HG03571 (cell line): ENCODE results near the gene GRM7.

Experiments used
- ATAC-seq: cut with Tn5 transposase; IDR thresholded peaks from one replicate; pipeline ENCODE4 v1.9.1; 2021; ENCODE audit not compliant: unreplicated experiment

GRM7 gene

DNA sequence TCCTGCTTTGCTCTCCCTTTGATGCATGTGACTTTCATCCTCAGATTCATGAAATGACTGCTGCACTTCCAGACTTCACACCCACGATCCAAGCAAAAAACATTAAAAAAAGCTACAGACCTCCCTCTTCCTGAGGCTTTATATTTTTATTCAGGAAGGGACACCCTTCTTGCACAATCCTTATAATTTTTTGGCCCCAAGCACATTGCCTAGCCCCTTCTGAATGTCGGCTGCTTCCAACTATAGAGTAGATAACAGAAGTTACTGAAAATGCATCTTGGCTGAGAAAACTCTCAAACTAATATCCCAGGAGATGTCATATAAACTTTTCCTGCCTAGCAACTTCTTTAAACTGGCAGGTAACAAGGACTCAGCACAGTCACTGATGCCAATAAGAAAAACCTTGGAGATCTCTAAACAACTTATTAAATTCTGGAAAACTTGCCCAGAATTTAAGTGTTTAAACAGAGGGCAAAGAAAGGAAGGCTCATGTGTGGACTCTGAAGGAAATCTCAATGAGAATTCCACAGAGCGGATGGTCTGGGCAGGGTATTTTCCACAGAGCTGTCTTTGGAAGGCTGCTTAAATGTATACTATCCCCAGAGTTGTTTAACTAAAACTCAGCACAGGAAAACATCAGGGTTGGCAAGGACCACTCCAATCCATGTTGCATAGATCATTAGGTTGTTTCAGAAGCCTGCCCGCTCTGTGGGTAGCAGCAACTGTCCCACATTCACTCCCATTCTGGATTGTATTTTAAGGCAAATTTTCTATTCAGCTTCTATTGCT, 893.9 kb downstream of the GRM7 start:
- no peak for ATAC-seq

DNA sequence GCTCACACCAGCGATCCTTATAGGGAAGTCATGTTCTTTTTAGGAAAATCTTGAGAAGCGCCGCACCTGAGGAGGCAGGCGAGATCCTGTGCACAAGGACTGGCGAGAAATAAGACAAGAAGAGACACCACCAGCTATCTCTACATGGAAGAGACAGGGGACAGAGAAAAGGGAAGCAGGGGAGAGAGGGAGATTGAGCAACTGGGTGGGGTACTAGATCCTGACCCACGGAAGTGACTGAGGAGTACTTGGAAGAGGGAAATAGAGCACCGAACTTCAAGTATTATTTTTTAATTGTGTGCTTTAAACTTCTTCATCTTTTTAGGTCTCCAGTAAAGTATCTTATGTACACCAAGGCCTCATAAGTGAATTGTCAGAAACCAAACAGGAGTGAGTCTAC, 898.7 kb downstream of the GRM7 start:
- ATAC-seq = no peak

- ATAC-seq = no peak
Measured at GRCh38 chr3:7760718-7761117, 899.8 kb downstream of the GRM7 start.

- no peak for ATAC-seq
Measured at GRCh38 chr3:7764115-7764514, 903.2 kb downstream of the GRM7 start.

DNA sequence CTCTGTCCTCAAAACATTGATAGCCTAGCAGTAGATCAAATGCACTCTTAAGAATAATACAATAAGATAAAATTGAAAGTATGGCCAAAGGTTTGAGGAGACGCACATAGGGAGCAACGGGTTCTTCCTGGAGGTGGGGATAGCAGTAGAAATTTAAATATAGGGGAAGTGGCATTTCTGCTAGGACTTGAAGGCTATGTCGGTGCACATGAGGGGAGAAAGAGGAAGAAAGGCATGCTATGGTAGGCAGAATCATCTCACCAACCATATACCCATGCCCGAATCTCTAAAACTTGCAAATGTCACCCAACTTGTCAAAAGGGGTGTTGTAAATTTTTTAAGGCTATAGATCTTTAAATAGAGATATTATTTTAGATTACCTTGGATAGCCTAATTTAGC, 905.6 kb downstream of the GRM7 start:
- ATAC-seq = no peak

DNA sequence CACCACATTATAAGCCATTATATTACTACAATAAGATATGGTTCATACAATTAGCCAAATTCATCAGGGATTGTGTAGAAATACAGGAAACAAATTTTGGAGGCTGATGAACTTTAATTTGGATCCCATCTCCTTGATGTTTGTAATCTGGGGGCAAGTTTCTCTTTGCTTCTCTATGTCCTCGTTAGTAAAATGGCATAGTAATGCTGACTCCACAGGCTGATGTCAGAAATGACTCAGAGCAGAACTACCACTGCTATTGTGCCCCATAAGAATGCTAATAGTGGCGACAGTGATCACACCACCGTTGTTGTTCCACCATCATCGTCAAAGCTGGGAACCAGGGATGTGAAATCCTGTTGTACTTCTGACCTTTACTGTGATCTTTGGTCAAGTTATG, 918.4 kb downstream of the GRM7 start:
- ATAC-seq = no peak

DNA sequence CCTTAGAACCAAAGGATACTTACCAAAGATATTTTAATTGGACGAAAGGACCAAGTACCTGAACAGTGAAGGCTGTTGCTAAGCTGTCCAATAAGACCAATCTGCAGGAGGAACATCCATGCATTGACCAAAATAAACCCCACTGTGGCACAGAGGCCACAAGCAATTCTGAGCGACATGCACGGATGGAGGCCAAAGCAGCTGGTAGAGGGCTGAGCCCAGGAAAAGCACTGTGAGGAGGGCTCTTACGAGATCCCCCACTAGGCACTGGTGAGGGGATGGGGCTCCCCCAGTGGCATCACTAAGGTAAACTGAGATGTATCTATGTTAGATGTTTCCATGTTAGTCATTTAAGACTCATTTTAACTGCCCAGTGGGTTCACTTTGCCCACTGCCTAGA, 920.5 kb downstream of the GRM7 start:
- ATAC-seq = no peak

DNA sequence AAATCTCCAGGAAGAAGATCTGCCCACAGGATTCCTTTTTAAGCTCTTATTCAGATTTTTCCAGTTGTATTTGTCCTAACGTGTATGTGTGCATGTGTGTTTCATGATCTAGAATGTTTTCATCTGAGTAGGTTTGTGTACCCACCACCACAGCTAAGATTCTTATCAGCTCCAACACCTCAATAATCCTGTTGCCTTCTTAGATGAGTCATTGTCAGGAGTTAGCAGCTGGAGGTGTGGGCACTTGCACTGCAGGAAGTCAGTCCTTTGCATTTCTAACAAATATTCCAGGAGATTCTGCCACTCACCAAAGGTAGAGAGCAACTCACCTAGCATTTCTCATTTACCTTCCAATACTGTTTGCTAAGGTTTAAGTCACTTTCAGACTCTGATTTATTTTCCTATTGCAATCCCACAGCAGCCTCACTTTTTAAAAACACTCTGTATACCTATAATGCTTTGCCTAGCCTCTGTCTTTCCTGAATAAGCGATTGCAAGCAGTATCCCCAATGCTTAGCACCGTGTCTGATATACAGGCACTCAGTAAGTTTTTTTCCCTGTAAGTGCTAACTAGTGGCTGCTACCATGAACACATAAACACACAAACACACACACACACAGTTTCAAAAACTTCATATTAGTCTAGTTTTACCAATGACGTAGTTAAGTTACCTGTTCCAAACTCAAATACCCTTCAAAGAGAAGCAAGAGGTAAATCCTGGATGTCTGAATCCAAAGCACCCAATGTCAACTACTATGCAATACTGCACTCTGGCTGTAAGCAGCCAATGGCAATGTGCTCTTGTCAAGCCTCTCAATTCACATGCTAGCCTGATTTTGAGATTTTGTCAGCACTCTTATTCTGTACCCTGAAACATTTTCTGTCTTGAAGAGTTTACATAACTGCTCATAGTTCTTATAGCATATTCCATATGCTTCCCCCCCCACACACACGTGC, 927.2 kb downstream of the GRM7 start:
- ATAC-seq = no peak

DNA sequence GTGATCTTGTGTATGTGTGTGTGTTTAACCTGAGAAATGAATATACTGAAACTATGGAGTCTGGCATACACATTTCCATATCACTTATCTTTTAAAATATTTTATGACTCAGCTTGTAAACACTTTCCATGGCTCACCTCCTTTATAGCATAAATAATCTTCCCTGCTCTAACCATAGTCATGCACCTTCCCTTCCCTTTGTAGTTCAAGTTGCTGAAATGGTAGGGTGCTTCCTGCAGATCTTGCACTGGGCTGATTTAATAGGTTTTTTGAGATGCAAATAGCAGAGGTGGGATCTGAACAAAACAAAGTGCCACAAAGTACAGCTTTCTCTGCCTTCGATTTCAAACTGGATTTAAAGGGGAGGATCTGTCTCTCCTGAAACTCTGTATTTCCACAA, 928.0 kb downstream of the GRM7 start:
- no peak for ATAC-seq

DNA sequence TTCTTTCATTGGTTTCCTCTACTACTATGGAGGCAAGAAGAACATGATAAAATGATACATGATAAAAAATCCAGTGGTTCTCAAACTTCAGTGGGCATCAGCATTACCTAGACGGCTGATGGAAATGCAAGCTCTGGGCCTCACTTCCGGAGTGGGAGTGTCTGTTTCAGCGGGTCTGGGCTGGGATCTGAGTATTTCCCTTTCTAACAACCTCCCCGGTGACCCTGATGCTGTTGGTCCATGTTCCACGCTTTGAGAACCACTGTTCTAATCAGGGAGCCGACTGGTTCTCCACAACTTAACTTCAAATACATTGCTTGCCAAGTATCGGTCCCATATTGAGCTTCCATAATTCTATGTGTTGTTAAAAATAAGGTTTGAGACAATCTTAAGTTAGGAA, 928.4 kb downstream of the GRM7 start:
- no peak for ATAC-seq

DNA sequence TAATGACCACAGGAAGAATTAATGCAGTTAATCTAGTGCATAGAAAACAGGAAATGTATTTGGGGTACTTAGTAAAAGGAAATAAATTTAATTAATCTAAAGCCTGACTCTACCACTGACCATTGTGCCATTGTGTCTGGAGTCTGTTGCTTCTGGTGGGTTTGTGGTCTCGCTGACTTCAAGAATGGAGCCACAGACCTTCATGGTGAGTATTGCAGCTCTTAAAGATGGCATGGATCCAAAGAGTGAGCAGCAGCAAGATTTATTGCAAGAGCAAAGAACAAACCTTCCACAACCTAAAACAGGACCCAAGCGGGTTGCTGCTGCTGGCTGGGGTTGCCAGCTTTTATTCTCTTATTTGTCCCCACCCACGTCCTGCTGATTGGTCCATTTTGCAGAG, 929.2 kb downstream of the GRM7 start:
- ATAC-seq = no peak
